ENCODE data around the gene TBX6. TPM values are rescaled to one million over a fixed set of nuclear protein-coding genes. Genes with fewer than 3 reads are reported as not detected.
A peak's percentile ranks its signal among the peaks of the same experiment; 100 is the strongest.
"Not testable (repeated sequence)": the region's sequence is repeated elsewhere in the genome, so short reads cannot be mapped to it uniquely, and the experiment has no call there.

The TBX6 gene
- total RNA-seq, 1 donor from 2014 or later = 2.1 TPM

GRCh38 chr16:30060836-30061554 is 30.7 kb downstream of the TBX6 start:
- no peak for DNase-seq
- Mint-ChIP-seq H3K27me3 (no peaks in the 10 kb centered on the region), H3K27ac (no peak overlapping the region), H3K4me1 (peaks cover 3% of the 10 kb centered on the region), H3K9me3 (no peaks in the 10 kb centered on the region), H3K4me3 (no peak overlapping the region), H3K36me3 (ENCODE audit: low read depth) (peaks cover 18% of the 10 kb centered on the region)
- intact Hi-C loops (cut with micrococcal nuclease) = no loop called here

- Mint-ChIP-seq H3K27ac (no peak overlapping the region), H3K4me1 (peaks cover 4% of the 10 kb centered on the region), H3K9me3 (no peaks in the 10 kb centered on the region), H3K36me3 (ENCODE audit: low read depth) (peaks cover 13% of the 10 kb centered on the region), H3K27me3 (no peaks in the 10 kb centered on the region), H3K4me3 (no peak overlapping the region)
- intact Hi-C loops (cut with micrococcal nuclease) = no loop called here
- no peak for DNase-seq
Measured at GRCh38 chr16:30060346-30060745, 31.4 kb downstream of the TBX6 start.

- H3K36me3 Mint-ChIP-seq (ENCODE audit: low read depth) = no peaks in the 10 kb centered on the region
- intact Hi-C loops (cut with micrococcal nuclease) = loop anchor here (10.0 kb wide), 1 partner anchor 240 kb away; the partner anchor contains the start of genes PAGR1 and PRRT2
- H3K27me3 Mint-ChIP-seq = no peaks in the 10 kb centered on the region
- no peaks in the 10 kb centered on the region for H3K9me3 Mint-ChIP-seq
- peak; percentile 88 for DNase-seq
- no peak overlapping the region for H3K27ac Mint-ChIP-seq
- peak overlapping the region; percentile 50 for H3K4me3 Mint-ChIP-seq
- peaks cover 31% of the 10 kb centered on the region for H3K4me1 Mint-ChIP-seq
Measured at GRCh38 chr16:30054959-30055553, 36.7 kb downstream of the TBX6 start.

GRCh38 chr16:30054451-30054850 is 37.3 kb downstream of the TBX6 start:
- intact Hi-C loops (cut with micrococcal nuclease) = loop anchor here (10.0 kb wide), 1 partner anchor 240 kb away; the partner anchor contains the start of genes PAGR1 and PRRT2
- H3K27me3 Mint-ChIP-seq = no peaks in the 10 kb centered on the region
- H3K4me3 Mint-ChIP-seq = peak overlapping the region; percentile 50
- peak overlapping the region; percentile 26 for H3K27ac Mint-ChIP-seq
- no peaks in the 10 kb centered on the region for H3K36me3 Mint-ChIP-seq (ENCODE audit: low read depth)
- peaks cover 31% of the 10 kb centered on the region for H3K4me1 Mint-ChIP-seq
- DNase-seq = no peak
- no peaks in the 10 kb centered on the region for H3K9me3 Mint-ChIP-seq

- Mint-ChIP-seq H3K9me3 (no peaks in the 10 kb centered on the region), H3K27me3 (no peaks in the 10 kb centered on the region), H3K4me3 (peak overlapping the region; percentile 87), H3K36me3 (ENCODE audit: low read depth) (no peaks in the 10 kb centered on the region), H3K4me1 (peaks cover 31% of the 10 kb centered on the region), H3K27ac (peak overlapping the region; percentile 29)
- no peak for DNase-seq
- intact Hi-C loops (cut with micrococcal nuclease) = loop anchor here (1.0 to 10.0 kb wide), 3 partner anchors 11 to 239 kb away; partner anchors contain the start of genes INO80E, PAGR1 and PRRT2
Measured at GRCh38 chr16:30053376-30054015, 38.2 kb downstream of the TBX6 start.

GRCh38 chr16:30052671-30053372 is 38.9 kb downstream of the TBX6 start:
- Mint-ChIP-seq H3K27ac (peak overlapping the region; percentile 81), H3K4me1 (peaks cover 31% of the 10 kb centered on the region), H3K27me3 (no peaks in the 10 kb centered on the region), H3K36me3 (ENCODE audit: low read depth) (no peaks in the 10 kb centered on the region), H3K4me3 (peak overlapping the region; percentile 87), H3K9me3 (no peaks in the 10 kb centered on the region)
- intact Hi-C loops (cut with micrococcal nuclease) = loop anchor here (1.0 to 10.0 kb wide), 3 partner anchors 11 to 238 kb away; partner anchors contain the start of genes INO80E, PAGR1 and PRRT2
- peak; percentile 98 for DNase-seq

GRCh38 chr16:30051518-30051917 is 40.2 kb downstream of the TBX6 start:
- Mint-ChIP-seq H3K36me3 (ENCODE audit: low read depth) (no peaks in the 10 kb centered on the region), H3K27ac (peak overlapping the region; percentile 86), H3K4me3 (peak overlapping the region; percentile 78), H3K27me3 (peaks cover 3% of the 10 kb centered on the region), H3K9me3 (no peaks in the 10 kb centered on the region), H3K4me1 (peaks cover 33% of the 10 kb centered on the region)
- intact Hi-C loops (cut with micrococcal nuclease) = loop anchor here (10.0 kb wide), 1 partner anchor 237 kb away; the partner anchor contains the start of genes PAGR1 and PRRT2
- DNase-seq = no peak

GRCh38 chr16:30049871-30050270 is 41.9 kb downstream of the TBX6 start:
- no peak overlapping the region for H3K4me3 Mint-ChIP-seq

GRCh38 chr16:30046588-30046987 is 45.1 kb downstream of the TBX6 start:
- intact Hi-C loops (cut with micrococcal nuclease) = no loop called here
- Mint-ChIP-seq H3K36me3 (ENCODE audit: low read depth) (no peaks in the 10 kb centered on the region), H3K4me1 (peaks cover 8% of the 10 kb centered on the region), H3K9me3 (no peaks in the 10 kb centered on the region), H3K4me3 (no peak overlapping the region), H3K27me3 (peaks cover 9% of the 10 kb centered on the region), H3K27ac (no peak overlapping the region)
- no peak for DNase-seq

More at GRCh38 chr16:30049871-30050270, 41.9 kb downstream of the TBX6 start:
- Mint-ChIP-seq H3K27ac (no peak overlapping the region), H3K4me1 (peaks cover 29% of the 10 kb centered on the region), H3K36me3 (ENCODE audit: low read depth) (no peaks in the 10 kb centered on the region), H3K9me3 (no peaks in the 10 kb centered on the region), H3K27me3 (peaks cover 3% of the 10 kb centered on the region)
- DNase-seq = no peak
- intact Hi-C loops (cut with micrococcal nuclease) = loop anchor here (10.0 kb wide), 1 partner anchor 235 kb away; the partner anchor contains the start of genes PAGR1 and PRRT2

- H3K27ac Mint-ChIP-seq = no peak overlapping the region
- H3K9me3 Mint-ChIP-seq = no peaks in the 10 kb centered on the region
- intact Hi-C loops (cut with micrococcal nuclease) = no loop called here
- H3K4me1 Mint-ChIP-seq = peaks cover 6% of the 10 kb centered on the region
- no peaks in the 10 kb centered on the region for H3K36me3 Mint-ChIP-seq (ENCODE audit: low read depth)
- no peak overlapping the region for H3K4me3 Mint-ChIP-seq
- DNase-seq = no peak
- H3K27me3 Mint-ChIP-seq = peaks cover 9% of the 10 kb centered on the region
Measured at GRCh38 chr16:30046178-30046577, 45.5 kb downstream of the TBX6 start.

- Mint-ChIP-seq H3K27ac (no peak overlapping the region), H3K27me3 (peaks cover 19% of the 10 kb centered on the region), H3K4me1 (peaks cover 4% of the 10 kb centered on the region), H3K36me3 (ENCODE audit: low read depth) (peaks cover 2% of the 10 kb centered on the region), H3K4me3 (no peak overlapping the region), H3K9me3 (no peaks in the 10 kb centered on the region)
- no peak for DNase-seq
- intact Hi-C loops (cut with micrococcal nuclease) = no loop called here
Measured at GRCh38 chr16:30041841-30042240, 49.9 kb downstream of the TBX6 start.

GRCh38 chr16:30040690-30041089 is 51.0 kb downstream of the TBX6 start:
- H3K27ac Mint-ChIP-seq; H3K9me3 Mint-ChIP-seq; DNase-seq; intact Hi-C loops (cut with micrococcal nuclease); H3K36me3 Mint-ChIP-seq (ENCODE audit: low read depth); H3K4me3 Mint-ChIP-seq; H3K4me1 Mint-ChIP-seq: not testable (repeated sequence)
- peaks cover 23% of the 10 kb centered on the region for H3K27me3 Mint-ChIP-seq

GRCh38 chr16:30040221-30040620 is 51.5 kb downstream of the TBX6 start:
- intact Hi-C loops (cut with micrococcal nuclease) = no loop called here
- Mint-ChIP-seq H3K9me3 (no peaks in the 10 kb centered on the region), H3K4me1 (peaks cover 3% of the 10 kb centered on the region)

More at GRCh38 chr16:30040221-30040620, 51.5 kb downstream of the TBX6 start:
- peaks cover 25% of the 10 kb centered on the region for H3K27me3 Mint-ChIP-seq
- H3K27ac Mint-ChIP-seq = no peak overlapping the region
- peaks cover 2% of the 10 kb centered on the region for H3K36me3 Mint-ChIP-seq (ENCODE audit: low read depth)
- DNase-seq = no peak
- no peak overlapping the region for H3K4me3 Mint-ChIP-seq

All from activated CD4-positive, alpha-beta T cell treated with anti-CD3 and anti-CD28 coated beads, Interleukin-2, amount 10 ng/mL, durations not matched to agents 24 days and 14 days (primary cell).